ENCODE measurements around the gene HOXD11. TPM values are rescaled to one million over a fixed set of nuclear protein-coding genes. Genes with fewer than 3 reads are reported as not detected.

Gene HOXD11
- not detected in 3 replicates for total RNA-seq
- long read RNA-seq: 0 reads

DNA sequence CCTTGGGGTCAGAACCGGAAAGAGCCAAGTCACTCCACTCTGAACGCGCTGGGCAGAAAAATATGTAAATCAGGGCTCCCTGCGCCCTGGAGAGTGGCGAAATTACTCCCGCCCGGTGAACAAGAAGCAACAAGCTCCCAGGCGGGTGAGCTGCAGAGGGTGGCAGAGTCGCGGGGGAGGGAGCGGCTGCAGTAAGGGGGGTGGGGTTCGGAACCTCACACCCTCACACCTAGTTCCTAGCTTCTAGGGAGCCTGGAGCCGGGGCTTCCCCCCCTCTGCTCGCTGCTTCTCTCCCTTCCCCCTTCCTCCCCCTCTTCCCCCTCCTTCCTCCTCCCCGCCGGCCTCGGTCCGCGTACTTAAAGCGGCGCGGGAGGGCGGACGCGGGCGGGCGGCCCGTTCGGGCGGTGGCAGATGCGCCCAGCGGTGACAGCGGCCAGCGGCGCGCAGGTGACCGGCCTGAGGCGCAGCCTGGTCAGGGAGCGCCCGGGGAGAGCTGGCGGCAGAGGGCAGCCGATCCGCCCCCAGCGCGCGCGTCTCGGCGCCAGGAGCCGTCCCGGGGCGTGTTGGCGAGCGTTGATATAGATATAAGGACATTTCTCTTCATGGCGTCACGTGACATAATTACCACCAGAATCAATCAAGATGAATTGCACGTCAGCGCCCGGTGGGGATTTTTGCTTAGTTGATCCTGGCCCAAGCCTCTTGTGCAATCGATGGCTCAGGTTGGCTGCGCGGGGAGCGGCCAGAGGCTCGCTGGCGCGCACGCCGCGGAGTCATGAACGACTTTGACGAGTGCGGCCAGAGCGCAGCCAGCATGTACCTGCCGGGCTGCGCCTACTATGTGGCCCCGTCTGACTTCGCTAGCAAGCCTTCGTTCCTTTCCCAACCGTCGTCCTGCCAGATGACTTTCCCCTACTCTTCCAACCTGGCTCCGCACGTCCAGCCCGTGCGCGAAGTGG lies at the start of gene HOXD11:
Gene HOXD11, plus strand, starts transcription at position 700 of the 959 bp plus-strand sequence. Its CDS starts 76 bp downstream, at position 776.
- Mint-ChIP-seq H3K36me3 (ENCODE audit: low read depth) (peaks cover 3% of the 10 kb centered on the region), H3K27me3 (ENCODE audit: low read depth) (peaks cover 81% of the 10 kb centered on the region), H3K4me1 (ENCODE audit: low read depth) (peaks cover 34% of the 10 kb centered on the region), H3K27ac (ENCODE audit: unreplicated experiment) (no peak within 1 kb of the TSS), H3K4me3 (ENCODE audit: unreplicated experiment) (peak within 1 kb of the TSS; percentile 28), H3K9me3 (ENCODE audit: low read depth) (no peaks in the 10 kb centered on the region)
- no peak for TF ChIP-seq CTCF (IDR thresholded peaks at IDR 0.05)
- DNase-seq (ENCODE audit: low spot score): no peak

DNA sequence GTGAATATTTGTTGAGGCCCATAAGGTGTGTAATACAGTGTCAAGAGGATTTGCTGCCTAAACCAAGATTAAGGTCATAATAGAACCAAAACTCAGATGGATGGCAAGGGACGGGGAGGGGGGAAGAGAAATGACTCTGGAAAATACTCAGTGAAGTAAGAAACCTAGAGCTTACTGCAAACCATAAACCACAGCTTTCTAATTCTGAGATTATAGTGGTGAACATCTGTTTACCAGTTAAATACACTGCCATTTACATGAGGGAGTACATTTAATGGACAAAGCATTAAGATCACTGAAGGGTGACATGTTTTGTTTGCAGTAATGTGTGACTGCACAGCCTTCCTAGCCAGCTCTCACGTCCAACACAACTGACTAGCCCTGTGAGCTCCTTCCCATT lies 43.1 kb upstream of the HOXD11 start:
- Mint-ChIP-seq H3K4me3 (ENCODE audit: unreplicated experiment) (no peak overlapping the region), H3K9me3 (ENCODE audit: low read depth) (no peaks in the 10 kb centered on the region), H3K36me3 (ENCODE audit: low read depth) (no peaks in the 10 kb centered on the region), H3K27me3 (ENCODE audit: low read depth) (peaks cover 47% of the 10 kb centered on the region), H3K27ac (ENCODE audit: unreplicated experiment) (no peak overlapping the region), H3K4me1 (ENCODE audit: low read depth) (peaks cover 4% of the 10 kb centered on the region)
- no peak for DNase-seq (ENCODE audit: low spot score)
- no peak for TF ChIP-seq CTCF (IDR thresholded peaks at IDR 0.05)

GRCh38 chr2:176066645-176067588 lies 40.2 kb upstream of the HOXD11 start:
- Mint-ChIP-seq H3K4me3 (ENCODE audit: unreplicated experiment) (no peak overlapping the region), H3K4me1 (ENCODE audit: low read depth) (peaks cover 4% of the 10 kb centered on the region), H3K9me3 (ENCODE audit: low read depth) (no peaks in the 10 kb centered on the region), H3K27ac (ENCODE audit: unreplicated experiment) (no peak overlapping the region), H3K36me3 (ENCODE audit: low read depth) (no peaks in the 10 kb centered on the region), H3K27me3 (ENCODE audit: low read depth) (peaks cover 65% of the 10 kb centered on the region)
- no peak for TF ChIP-seq CTCF (IDR thresholded peaks at IDR 0.05)
- DNase-seq (ENCODE audit: low spot score): no peak

- H3K4me3 Mint-ChIP-seq (ENCODE audit: unreplicated experiment): no peak overlapping the region
- no peaks in the 10 kb centered on the region for H3K36me3 Mint-ChIP-seq (ENCODE audit: low read depth)
- H3K4me1 Mint-ChIP-seq (ENCODE audit: low read depth): peaks cover 4% of the 10 kb centered on the region
- DNase-seq (ENCODE audit: low spot score): no peak
- peaks cover 66% of the 10 kb centered on the region for H3K27me3 Mint-ChIP-seq (ENCODE audit: low read depth)
- no peak overlapping the region for H3K27ac Mint-ChIP-seq (ENCODE audit: unreplicated experiment)
- TF ChIP-seq CTCF (IDR thresholded peaks at IDR 0.05): no peak
- no peaks in the 10 kb centered on the region for H3K9me3 Mint-ChIP-seq (ENCODE audit: low read depth)
These were observed 39.3 kb upstream of the HOXD11 start for GRCh38 chr2:176067589-176068418.
